Tibial nerve (tissue), 4 donors: ENCODE data around the gene RDX. TPM values are rescaled to one million over a fixed set of nuclear protein-coding genes. Genes with fewer than 3 reads are reported as not detected.

Experiments used
- DNase-seq, 2 donors: peaks; one replicate each; pipeline ENCODE4 v3.0.0-alpha.2; 2019; ENCODE audit warnings: low spot score in 2 of 2
- H3K27ac ChIP-seq, 4 donors: fragments of 200-600 bp; sonication (generic) in 3 of 4; one replicate each; pipeline ENCODE4 v1.5.1; 2017 to 2019; ENCODE audit warnings: mild to moderate bottlenecking in 1 of 4
- H3K27me3 ChIP-seq, 2 donors: fragments of 200-600 bp; sonication (generic) in 1 of 2; one replicate each; pipeline versions ENCODE4 v1.5.1 to v1.6.0; 2017 to 2019
- H3K36me3 ChIP-seq, 3 donors: fragments of 200-600 bp; sonication (generic); one replicate each; pipeline ENCODE4 v1.5.1; 2018 to 2019
- H3K4me1 ChIP-seq, 4 donors: fragments of 200-600 bp; sonication (generic) in 3 of 4; one replicate each; pipeline ENCODE4 v1.5.1; 2017 to 2019
- H3K4me3 ChIP-seq, 4 donors: fragments of 200-600 bp; sonication (generic) in 3 of 4; one replicate each; pipeline ENCODE4 v1.5.1; 2017 to 2019; ENCODE audit warnings: mild to moderate bottlenecking in 1 of 4, moderate library complexity in 1 of 4
- H3K9me3 ChIP-seq, 4 donors: fragments of 200-600 bp; sonication (generic) in 3 of 4; one replicate each; pipeline ENCODE4 v1.5.1; 2017 to 2019
- CTCF ChIP-seq, 5 experiments: fragments of 200-600 bp in 3 of 5; fragments of 450-650 bp in 2 of 5; sonication (generic) in 3 of 5; IDR thresholded peaks; one replicate each; pipeline ENCODE4 v1.5.1; 2016 to 2019; ENCODE audit warnings: antibody characterized with exemption in 5 of 5, mild to moderate bottlenecking in 3 of 5, moderate library complexity in 2 of 5
- EP300 ChIP-seq, 2 donors: sonication (generic); formaldehyde crosslinking; IDR thresholded peaks; one replicate each; pipeline ENCODE4 v1.6.1; 2017; ENCODE audit warnings: antibody characterized with exemption in 2 of 2, mild to moderate bottlenecking in 1 of 2
- POLR2A ChIP-seq, 2 donors: fragments of 450-650 bp; IDR thresholded peaks; one replicate each; pipeline ENCODE4 v1.6.1; 2017; ENCODE audit warnings: antibody characterized with exemption in 2 of 2, mild to moderate bottlenecking in 2 of 2, moderate library complexity in 2 of 2
- WGBS, 2 donors: methylation state at CpG; one replicate each; pipeline ENCODE4 v1.1.5; 2018; 5-methylcytosine and 5-hydroxymethylcytosine counted together
- total RNA-seq, 4 donors: library from RNA; depleted of rRNA; stranded (reverse); fragments of >200 nt; gene quantifications; one replicate each; pipeline ENCODE4 v1.1.0, GENCODE V29; 2016

The RDX gene
- total RNA-seq, 4 donors from 2014 or later: 59.8 to 120 (median 88.8) TPM

- Histone ChIP-seq H3K27ac (no peak overlapping the region), H3K4me3 (no peak overlapping the region), H3K9me3 (no peaks in the 10 kb centered on the region), H3K27me3 (no peaks in the 10 kb centered on the region), H3K4me1 (peaks cover 0 to 55% (median 17%) of the 10 kb centered on the region in 4 donors), H3K36me3 (peaks cover 0 to 6% (median 0%) of the 10 kb centered on the region in 3 donors)
- DNase-seq: no peak
- 52% methylated on average over 2 of the region's 2 CpGs for whole genome bisulfite sequencing, 2 donors
- TF ChIP-seq POLR2A (IDR thresholded peaks at IDR 0.05) (no peak), CTCF (IDR thresholded peaks at IDR 0.05) (no peak), EP300 (IDR thresholded peaks at IDR 0.05) (no peak)
Observed at GRCh38 chr11:110133160-110133559, 163.3 kb downstream of the RDX start.

DNA sequence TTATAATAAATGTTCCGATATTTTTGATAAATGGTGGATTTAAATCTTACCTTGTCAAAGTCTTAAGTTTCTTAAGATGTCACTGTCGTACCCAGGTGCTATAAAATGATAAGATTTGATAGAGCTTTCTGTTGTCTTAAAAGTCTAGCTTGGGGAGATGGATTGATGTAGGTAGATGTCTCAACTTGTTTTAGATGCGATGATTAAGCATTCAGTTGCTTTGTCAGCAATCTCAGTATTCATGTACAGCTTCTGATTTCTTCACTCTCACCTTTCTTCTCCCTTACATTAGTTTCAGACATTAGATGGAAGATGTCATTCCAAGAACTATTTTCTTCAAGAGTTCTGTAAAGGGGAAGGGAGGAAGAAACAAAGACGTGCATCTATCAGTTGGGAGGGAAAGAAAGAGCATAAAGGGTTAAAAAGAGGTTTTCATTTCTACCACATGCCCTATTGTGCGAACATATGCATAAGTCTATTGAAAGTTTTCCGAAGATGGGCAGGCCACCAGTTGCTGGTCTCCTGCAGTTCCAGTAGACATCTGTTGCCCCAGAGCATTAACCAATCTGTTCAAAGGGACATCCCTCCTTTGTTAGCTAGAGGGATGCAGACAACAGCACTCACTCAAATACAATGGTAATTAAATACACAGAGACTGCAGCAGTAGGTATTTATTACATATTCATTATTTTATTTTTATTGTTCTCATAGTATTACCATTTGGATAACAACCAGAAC lies 164.9 kb downstream of the RDX start:
- Histone ChIP-seq H3K36me3 (no peaks in the 10 kb centered on the region), H3K27ac (no peak overlapping the region), H3K9me3 (no peaks in the 10 kb centered on the region), H3K4me1 (peaks cover 0 to 56% (median 17%) of the 10 kb centered on the region in 4 donors), H3K4me3 (no peak overlapping the region), H3K27me3 (no peaks in the 10 kb centered on the region)
- 77 to 80% methylated on average over 6 of the region's 6 CpGs for WGBS, 2 donors
- DNase-seq: no peak
- TF ChIP-seq EP300 (IDR thresholded peaks at IDR 0.05) (no peak), POLR2A (IDR thresholded peaks at IDR 0.05) (no peak)

DNA sequence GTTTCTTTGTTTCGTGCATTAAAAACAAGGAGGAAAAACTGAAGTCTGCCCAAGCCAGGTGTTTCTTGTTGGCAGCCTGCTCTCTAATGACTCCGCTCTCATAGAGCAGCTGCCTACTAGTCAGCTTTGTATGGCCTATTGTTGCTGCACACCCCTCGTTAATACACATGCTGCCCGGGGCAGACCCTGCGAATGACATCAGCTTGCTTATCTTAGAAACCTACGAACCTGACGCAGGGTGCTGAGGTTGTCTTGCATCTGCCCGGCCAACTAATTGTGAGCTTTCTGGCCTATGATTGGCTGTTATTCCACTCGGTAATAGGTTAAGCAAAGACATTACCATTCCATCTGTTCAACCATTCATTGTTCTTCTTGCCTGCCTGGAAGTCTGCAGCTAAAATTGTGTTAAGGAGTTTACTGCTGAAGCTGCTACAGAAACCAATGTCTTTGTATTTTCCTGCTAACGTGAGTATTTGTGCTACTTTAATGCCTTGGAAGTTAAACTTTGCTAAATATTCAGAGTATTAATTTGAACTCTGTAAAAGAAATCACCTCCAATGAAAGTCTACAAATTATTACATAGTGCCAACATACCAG lies 165.7 kb downstream of the RDX start:
- H3K36me3 ChIP-seq: peaks cover 0 to under 1% (median 0%) of the 10 kb centered on the region in 3 donors
- H3K4me1 ChIP-seq: peaks cover 0 to 56% (median 17%) of the 10 kb centered on the region in 4 donors
- WGBS, 2 donors: 41 to 50% methylated on average over 10 of the region's 10 CpGs
- no peak for TF ChIP-seq EP300 (IDR thresholded peaks at IDR 0.05)
- TF ChIP-seq CTCF (IDR thresholded peaks at IDR 0.05): no peak
- TF ChIP-seq POLR2A (IDR thresholded peaks at IDR 0.05): no peak
- no peak overlapping the region for H3K4me3 ChIP-seq
- H3K27me3 ChIP-seq: no peaks in the 10 kb centered on the region
- no peak for DNase-seq
- H3K9me3 ChIP-seq: no peaks in the 10 kb centered on the region
- H3K27ac ChIP-seq: no peak overlapping the region

- no peaks in the 10 kb centered on the region for H3K27me3 ChIP-seq
- WGBS, 2 donors: 17 to 20% methylated on average over 2 of the region's 2 CpGs
- no peaks in the 10 kb centered on the region for H3K9me3 ChIP-seq
- H3K4me3 ChIP-seq: no peak overlapping the region
- H3K4me1 ChIP-seq: peaks cover 0 to 41% (median 7%) of the 10 kb centered on the region in 4 donors
- H3K27ac ChIP-seq: peak overlapping the region in 1 of 4 donors; percentile 2
- no peak for DNase-seq
- H3K36me3 ChIP-seq: peaks cover 0 to 4% (median 0%) of the 10 kb centered on the region in 3 donors
- TF ChIP-seq POLR2A (IDR thresholded peaks at IDR 0.05) (no peak), CTCF (IDR thresholded peaks at IDR 0.05) (no peak), EP300 (IDR thresholded peaks at IDR 0.05) (no peak)
Observed at GRCh38 chr11:110128161-110128560, 168.3 kb downstream of the RDX start.

DNA sequence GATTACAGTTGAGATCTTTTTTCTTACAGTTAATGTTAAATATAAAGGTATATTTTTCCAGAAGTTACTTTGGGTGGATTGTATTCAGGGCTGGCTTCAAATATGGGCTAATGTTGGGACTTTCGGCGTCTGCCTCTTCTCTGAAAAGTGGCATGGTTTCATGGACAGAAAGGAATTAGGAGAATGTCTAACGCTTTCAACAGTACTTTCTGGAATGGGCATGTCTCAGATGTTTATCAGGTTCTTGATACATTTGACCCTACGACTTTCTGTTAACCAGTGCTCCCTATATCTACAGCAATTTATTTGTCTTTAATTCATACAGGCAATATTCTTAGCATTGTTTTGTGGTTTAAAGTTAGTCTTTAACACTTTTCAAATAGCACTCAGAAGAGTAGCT lies 169.5 kb downstream of the RDX start:
- no peak for TF ChIP-seq POLR2A (IDR thresholded peaks at IDR 0.05)
- no peak for TF ChIP-seq CTCF (IDR thresholded peaks at IDR 0.05)
- TF ChIP-seq EP300 (IDR thresholded peaks at IDR 0.05): no peak
- no peak for DNase-seq
- H3K4me3 ChIP-seq: no peak overlapping the region
- H3K36me3 ChIP-seq: peaks cover 0 to 4% (median 0%) of the 10 kb centered on the region in 3 donors
- WGBS, 2 donors: 57 to 79% methylated on average over 4 of the region's 4 CpGs
- H3K4me1 ChIP-seq: peaks cover 0 to 41% (median 7%) of the 10 kb centered on the region in 4 donors
- no peaks in the 10 kb centered on the region for H3K27me3 ChIP-seq
- no peak overlapping the region for H3K27ac ChIP-seq
- no peaks in the 10 kb centered on the region for H3K9me3 ChIP-seq
